HL-60 (cell line): ENCODE measurements around the gene HNF4A.

Source experiments
- CTCF ChIP-seq: IDR thresholded peaks from one replicate; pipeline ENCODE4 v1.5.1; 2011; ENCODE audit warnings: low read length, control low read depth, inconsistent platforms; ENCODE audit not compliant: insufficient read depth
- POLR2AphosphoS5 ChIP-seq: IDR thresholded peaks from 2 replicates; pipeline ENCODE4 v1.6.1; 2012; ENCODE audit warnings: low read depth
- REST ChIP-seq: IDR thresholded peaks from 2 replicates; pipeline ENCODE4 v1.6.1; 2012; ENCODE audit warnings: low read depth; ENCODE audit not compliant: insufficient replicate concordance
- SPI1 ChIP-seq: IDR thresholded peaks from 2 replicates; pipeline ENCODE4 v1.6.1; 2012; ENCODE audit warnings: low read depth, mild to moderate bottlenecking, borderline replicate concordance

- no peak for TF ChIP-seq CTCF
- no peak for TF ChIP-seq POLR2AphosphoS5
- no peak for TF ChIP-seq REST
- no peak for TF ChIP-seq SPI1
These were observed 124.6 kb downstream of the HNF4A start for GRCh38 chr20:44480097-44480496.
